NCI-H2227 treated with DMSO at 0.1 percent for 48 hours (cell line): Measurements from ENCODE around the gene TENM4.

Experiments
- DNase-seq: peaks from one replicate; lab custom pipeline; 2025; lab: John Stamatoyannopoulos, UW

The TENM4 gene

DNA sequence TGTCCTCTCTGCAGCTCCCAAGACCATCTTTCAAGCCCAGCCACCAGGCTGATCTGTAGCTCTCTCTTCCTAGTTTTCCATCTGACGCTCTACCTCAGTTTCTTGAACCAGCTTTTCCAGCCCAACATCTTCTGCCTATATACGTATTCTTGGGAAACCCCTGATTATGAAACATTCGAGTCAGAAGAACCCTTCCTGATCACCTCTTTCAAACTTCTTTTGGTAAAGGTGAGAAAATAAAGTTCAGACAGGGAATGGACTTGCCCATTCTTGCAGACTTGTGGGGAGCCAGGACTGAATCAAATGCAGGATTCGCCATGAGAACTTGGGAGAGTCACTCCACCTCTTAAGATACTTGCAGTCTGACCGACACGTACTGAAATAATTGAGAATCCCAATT, 696.6 kb downstream of the TENM4 start:
- no peak for DNase-seq

DNA sequence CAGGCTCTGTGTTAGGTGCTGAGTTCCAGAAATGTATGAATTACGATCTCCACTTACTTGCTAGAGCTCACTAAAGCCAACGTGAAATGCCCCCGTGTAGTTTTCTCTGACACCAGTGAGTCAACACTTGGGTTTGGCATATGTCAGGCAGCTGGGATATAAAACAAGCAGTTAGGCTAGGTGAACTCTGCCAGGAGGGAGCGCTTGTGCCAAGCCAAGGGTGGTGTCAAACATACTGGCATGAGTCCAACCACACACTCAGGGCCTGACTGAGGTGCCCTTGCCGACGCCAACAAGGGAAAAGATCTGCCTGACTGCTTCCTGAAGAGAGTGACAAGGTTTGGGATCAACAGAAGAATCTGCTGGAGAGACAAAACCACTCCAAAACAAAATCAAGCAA, 698.4 kb downstream of the TENM4 start:
- DNase-seq, result no peak

DNA sequence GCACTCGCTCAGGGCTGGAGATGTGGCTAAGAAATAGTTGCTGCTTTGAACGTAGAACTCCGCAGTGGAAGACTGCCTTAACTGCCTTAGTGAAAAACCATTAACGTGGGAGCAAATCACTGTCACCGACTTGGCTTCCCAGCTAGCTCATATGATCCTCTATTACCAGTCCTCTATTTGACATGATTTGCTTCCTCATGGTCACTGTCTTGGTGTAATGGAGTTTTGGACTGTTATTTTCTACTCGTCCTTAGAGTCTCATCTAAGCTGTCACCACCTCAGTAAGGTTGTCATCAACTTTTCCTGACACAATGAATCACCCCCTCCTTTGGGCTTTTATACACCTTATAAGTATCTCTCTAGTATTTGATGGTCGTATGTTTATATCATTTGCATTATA, 699.1 kb downstream of the TENM4 start:
- no peak for DNase-seq

DNA sequence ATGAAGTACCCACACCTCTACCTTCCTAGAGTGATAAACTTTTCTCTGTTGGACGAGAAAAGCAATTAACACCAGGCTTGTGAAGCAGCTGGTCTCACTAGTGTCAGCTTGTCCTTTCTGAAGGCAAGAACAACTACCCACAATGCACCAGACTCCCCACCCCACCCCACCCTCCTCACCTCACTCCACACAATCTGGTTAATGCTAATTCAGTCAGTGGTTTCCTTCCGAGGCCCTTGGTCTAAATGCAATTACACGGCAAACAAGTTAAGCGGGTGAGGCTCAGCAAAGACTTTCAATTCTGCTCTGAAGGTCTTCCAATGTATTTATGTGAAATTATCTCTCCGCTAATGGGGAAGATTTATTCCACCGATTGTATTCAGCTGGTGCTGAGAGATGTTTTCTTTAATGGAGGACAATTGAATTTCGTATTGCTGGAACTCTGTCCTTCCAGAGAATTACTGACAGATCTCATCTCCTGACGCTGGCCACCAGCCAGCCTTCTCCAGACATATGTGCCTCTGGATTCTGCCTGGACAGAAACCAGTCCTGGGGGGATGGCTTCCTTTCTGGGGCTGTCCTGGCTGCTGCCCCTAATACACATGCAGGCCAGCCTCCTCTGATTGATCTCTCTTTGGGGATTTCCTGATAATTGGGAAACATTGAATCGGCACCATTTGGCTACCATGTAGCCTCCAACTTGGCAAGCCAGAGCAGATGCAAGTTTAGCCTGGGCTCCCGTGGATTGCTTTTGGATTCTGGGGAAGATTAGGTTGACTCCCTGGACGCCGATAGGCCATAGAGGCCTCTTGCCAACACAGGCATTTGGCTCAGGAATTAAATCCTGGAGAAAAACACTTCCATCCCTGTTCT, 700.4 kb downstream of the TENM4 start:
- DNase-seq, result no peak

DNA sequence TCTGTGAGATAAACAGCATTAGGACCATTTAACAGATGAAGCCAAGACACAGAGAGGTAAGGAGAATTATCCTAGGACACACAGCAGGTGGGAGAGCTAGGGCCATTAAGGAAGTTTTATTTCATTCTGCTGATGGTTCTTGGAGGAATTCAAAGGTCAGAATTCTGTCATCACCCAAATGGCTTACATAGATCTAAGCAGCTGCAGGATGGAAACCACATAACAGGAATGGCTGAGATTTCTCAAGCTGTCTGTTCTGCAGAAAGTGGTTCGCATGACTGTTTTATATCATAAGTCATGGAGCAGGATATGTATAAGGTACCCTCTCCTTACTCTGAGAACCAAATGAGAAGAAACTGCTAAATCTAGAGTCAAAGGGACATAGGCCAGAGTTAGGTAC, 702.9 kb downstream of the TENM4 start:
- no peak for DNase-seq

DNA sequence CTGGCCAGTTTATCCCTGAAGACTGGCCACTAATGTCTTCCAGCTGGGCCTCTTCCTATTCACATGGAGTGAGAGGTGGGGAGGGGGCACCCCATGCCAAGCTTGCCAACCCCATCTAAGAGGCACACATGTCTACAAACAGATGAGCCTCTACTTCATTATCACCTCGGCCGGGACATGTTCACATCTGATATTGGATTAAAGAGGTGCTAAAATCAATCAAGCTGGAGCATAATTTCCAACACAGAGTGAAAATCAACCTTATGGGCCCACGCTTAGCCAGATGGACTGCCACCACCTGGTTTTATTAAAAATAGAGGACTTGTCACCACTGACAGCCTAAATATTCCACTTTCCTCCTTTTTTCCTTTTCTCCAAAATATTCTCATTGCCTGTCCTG, 703.5 kb downstream of the TENM4 start:
- DNase-seq, result no peak

DNA sequence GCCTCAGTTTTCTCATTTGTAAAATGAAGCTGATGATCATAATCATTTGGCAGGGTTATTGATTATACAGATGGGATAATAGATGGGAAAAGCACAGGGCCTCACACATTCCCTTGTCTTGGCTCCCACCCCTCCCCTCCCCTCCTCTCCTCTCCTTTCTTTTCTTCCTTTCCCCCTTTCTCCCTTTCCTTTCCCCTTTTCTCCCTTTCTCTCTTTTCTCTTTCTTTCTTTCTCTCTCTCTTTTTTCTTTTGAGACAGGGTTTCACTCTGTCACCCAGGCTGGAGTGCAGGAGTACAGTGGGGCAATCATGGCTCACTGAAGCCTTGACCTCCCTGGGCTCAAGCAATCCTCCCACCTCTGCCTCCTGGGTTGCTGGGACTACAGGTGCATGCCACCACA, 705.1 kb downstream of the TENM4 start:
- DNase-seq, result no peak

DNA sequence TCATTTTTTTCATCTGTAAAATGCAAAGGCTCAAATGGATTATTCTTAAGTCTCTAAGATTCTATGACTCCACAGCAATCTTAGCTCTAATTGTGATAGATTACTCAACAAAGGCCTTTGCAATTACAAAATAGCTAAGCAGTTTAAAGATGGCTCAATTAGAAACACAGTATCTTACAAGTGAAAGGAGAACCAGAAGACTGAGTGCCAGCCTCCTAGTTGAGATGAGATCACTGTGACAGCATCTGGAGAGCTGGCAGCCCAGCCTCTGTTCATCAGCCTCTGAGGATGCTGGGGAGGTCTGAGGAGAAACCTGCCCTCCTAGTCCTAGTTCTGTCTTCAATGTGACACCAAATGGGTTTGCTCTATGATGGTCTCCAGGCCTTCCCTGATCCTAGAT, 707.8 kb downstream of the TENM4 start:
- DNase-seq, result no peak

DNA sequence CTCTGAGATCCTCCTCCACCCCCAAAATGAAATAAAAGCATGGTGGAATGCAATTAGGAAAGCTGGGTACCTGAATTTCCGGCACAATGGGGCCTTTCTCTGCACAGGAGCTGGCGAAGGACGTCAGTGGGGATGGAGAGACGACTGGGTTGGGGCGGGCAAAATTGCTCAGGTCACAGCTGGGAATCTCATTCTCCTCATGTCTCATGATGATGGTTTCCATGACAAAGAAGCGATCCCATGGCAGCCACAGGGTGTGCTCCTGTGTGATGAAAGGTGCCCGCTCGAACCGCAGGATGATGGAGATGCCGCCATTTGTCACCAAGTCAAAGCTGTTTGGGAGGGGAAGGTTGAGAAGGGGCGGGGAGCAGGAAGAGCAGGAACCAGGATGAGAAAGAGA, 708.6 kb downstream of the TENM4 start:
- no peak for DNase-seq

DNA sequence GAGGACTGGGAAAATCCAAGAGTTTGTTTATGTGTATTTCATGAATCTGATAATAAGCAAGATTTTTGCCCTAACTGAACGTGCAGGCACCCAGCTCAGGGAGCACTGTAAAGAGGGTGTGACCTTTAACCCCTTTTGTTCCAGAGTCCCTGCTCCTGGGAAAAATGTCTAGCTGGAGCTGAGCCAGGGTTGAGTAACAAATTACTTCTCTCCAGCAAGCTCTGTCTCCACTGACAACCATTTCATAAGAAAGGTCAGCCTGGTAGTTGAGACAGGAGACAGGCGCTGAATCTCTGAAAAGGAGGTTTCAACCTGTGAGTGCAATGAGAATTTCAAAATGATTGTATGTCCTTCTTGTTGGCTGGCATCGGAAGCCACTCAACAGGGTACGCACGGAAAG, 709.8 kb downstream of the TENM4 start:
- no peak for DNase-seq

DNA sequence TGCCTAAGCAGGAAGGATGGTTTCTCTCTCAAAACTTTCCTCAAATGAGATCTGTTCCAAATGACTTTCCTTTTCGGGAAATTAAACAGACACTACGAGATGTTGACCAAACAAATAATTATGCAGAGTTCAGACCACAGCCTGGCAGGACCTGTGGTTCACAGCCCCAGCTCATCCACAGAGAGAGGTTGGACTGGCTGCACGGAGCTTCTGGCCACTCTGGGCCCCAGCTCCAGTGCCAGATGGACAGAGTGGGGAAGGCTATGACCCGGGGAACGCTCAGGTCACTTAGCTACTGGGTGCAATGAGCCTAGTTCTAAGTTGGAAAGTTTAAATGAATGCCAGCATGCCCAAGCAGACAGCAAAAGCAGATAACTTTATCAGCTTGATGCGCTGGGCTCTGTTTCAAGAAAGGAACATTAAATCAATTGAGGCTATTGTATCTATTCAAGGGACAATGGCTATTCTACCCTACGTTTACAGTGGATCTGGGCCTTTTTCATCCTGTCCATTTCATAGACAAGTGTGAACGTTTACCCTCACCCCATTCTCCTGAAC, 710.5 kb downstream of the TENM4 start:
- DNase-seq, result no peak

DNA sequence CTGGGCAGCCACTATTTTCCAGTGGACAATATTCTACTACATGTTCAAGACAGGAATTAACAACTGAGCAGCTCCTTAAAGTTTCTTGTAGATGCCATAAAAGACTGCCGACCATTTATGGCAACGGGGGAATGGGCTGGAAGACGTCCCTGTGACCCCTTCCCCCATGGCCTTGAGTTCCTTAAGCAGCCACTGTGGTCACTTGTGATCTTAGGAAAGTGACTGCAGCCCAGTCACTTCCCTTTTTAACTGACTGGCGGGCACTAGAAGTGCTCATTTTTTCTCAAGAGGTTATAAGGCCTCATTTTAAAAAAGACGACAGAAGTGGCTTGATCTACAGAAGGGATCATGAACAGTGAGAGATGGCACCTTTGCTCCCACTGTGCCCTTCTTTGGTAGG, 713.0 kb downstream of the TENM4 start:
- DNase-seq, result no peak

DNA sequence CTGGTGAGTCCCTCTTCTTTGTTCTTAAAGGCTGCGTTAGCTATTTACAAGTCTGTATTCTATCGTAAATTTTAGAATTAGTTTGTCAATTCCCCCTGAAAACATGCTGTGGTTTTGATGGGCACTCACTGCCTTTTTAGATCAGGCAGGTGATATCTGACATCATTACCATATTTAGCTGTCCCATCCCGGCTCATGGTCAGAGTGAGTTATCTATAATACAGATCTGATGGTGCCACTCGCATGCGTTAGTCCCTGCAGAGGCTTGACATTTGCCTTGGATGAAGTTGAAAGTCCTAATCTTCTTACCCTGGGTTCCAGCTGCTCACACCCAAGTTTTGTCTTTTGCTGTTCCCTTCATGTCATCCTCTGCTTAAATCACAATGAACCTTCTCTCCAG, 715.6 kb downstream of the TENM4 start:
- no peak for DNase-seq

DNA sequence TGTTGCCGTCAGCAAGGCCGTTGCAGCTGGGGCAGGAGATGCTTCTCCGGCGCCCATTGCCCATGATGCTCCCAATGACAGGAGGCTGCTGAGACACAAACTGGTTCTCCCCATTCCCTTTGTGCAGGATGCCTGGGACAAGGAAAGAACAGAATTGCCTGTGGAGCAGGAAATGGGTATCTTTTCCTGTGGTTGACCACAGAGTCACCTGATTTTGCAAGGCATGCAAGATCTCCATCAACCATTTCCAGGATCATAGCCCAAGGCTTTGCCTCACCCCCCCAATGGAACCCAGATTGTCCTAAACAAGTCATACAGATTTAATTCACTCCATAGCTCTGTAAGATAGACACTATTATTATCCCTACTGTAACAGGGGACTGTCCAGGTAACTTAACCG, 718.0 kb downstream of the TENM4 start:
- DNase-seq, result no peak

DNA sequence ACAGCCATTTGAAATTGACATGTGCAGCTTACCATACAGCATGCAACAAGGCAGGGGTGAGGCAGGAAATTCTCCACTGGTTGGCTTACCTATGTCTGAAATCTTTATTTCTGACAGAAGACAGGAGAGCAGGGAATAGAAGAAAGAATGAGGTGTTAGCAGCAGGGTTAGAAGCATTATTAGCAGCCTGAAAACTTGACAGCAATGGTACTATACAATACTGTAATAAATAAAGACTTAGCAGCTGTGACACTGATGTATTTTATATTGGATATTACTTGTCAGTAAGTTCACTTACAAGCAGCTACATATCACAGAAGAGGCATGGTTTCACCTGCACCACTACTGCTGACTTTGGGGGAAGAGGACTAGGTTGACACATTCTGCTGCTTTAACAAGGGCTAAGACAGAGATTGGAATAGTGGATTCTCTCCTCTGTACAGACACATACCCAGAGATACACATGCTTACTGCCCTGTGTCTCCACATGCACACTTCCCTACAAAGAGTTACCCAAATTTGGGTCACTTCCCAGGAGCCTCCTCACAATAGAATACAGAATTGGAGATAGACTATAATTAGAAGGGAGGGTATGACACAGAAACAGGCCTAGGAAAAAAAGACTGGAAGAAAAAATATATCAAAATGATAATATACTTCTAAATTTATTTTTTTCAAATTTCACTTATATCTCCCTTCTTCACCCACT, 720.4 kb downstream of the TENM4 start:
- no peak for DNase-seq

DNA sequence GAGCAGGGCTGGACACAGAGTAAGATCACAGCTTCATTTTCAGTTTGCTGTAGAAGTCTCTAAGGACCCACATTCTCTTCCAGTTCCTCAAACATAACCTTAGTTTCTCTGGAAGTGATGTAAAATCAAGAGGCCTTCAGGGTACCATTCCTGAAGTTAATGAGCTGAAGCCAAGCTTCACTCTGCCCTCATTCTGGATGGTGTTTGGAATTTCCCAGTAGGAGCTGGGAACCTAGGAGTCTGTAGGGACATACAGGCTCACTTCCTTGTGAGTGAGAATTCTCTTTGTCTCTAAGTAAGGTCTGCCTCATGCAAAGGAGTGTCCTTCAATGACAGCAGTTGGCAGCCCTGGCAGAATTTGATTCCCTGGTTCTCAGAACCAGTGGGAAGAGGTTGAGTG, 723.8 kb downstream of the TENM4 start:
- no peak for DNase-seq

DNA sequence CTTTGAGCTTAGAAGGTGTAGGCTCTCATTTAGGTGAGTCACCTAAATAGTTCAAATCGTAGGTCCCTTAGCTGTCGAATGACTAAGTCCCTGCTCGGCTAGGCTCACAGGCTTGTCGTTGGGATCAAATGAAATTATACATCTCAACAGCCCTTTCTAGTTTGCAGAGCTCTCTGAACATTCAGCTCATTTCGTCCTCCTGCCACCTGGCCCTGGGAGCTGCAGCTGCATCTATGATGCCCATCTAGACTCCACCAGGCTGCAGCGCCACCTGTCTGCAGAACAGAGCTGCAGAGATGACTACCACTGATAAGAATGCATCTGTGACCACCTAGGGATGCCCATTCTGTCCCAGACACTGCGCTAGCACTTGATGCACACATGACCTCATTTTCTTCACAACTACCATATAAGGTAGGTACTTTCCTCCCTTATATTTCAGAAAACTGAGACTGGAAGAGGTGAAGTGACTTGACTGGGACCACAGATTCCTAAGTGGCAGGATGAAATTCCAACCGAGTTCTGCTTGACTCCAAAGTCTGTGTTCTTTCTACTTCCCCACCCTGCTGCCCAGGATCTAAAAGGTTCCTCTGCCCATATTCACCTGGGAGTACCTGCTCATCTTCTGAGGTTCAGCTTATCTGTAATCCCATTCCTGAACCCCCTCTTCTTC, 725.1 kb downstream of the TENM4 start:
- peak; percentile 44 for DNase-seq

DNA sequence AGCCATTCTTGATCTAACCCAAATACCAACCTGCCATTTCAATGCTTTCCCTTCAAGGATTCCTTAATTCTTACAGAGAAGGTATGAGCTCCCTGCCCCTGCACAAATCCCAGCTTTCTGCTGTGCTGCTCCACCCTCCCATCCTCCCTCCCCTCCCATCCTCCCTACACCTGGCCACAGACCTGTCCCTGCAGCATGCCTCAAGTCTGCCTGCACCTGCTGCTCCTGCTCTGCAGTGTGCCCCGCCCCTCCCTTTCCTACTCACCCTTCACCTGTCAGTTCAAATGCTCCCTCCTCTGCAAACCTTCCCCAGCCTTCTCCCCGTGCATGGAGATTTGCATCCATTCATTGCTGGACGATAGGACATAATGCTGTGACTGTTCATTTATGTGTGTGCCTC, 726.3 kb downstream of the TENM4 start:
- no peak for DNase-seq

DNA sequence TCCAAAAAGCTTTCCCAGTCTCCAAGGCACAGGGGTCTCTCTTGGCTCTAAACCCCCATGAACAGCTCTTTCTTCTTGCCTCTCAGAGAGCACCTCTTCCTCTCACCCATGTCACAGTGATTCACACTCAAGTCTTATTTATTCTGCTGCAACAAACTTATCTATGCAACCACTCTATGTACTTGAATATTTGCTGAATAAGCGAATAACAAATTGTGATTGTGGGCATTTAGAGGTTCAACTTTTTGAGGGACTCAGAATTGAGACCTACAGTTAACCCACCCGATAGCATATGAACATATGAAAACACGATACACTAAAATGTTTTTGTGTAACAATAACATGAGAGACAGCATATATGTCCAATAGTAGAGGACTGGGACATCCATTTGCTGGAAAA, 729.1 kb downstream of the TENM4 start:
- no peak for DNase-seq

DNA sequence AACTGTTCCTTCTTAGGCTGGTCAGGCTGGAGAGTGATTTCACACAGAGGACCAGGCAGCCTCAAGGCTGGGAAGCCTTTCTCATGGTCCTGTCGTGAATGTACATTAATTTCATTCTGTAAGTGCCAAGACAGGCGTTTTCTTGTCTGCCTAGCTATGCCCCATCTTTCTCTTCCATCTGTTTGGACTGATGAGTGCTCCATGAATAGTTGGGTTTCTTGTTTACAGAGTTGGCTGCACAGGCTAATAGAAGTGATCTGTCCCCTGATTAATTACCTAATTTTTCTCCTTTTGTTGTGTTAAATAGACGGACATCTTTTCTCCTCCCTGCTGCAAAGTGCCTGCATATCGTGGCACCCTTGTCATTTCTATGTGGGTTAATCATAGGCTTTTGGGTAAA, 730.4 kb downstream of the TENM4 start:
- no peak for DNase-seq

DNA sequence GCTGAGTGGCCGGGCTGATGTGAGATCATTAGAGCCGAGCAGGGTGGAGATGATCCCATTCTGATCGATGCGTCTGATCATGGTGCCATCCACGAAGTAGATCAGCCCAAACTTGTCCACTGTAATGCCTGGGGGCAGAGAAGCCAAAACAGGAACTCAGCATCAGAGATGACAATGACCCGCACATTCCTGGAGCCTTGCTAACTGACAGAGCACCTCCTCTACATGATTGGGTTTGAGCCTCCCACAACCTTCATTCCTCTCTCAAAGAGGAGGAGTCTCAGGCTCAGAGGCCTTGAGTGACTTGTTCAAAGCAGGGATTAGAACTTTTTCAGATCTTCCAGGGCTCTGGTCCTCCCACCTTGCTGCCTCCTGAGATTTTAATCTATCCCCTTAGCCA, 732.4 kb downstream of the TENM4 start:
- no peak for DNase-seq

DNA sequence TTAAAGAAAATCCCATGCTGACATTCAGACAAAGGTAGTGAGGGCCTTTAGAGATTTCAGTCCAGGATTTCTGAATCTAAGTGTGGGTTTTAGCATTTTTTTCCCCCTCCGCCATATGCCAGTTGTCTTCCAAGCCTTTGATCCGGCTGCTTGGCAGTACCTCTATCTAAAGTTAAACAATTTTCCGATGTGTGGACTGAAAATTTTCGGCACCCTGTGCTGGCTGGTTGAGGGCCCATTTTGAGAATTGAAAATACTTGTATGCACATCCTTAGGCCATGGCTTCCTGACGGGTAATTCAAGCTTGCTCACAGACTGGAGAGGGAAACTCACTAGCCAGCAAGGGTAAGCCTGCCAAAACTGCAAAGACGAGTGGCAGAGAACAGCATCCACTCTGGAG, 734.3 kb downstream of the TENM4 start:
- DNase-seq, result no peak

DNA sequence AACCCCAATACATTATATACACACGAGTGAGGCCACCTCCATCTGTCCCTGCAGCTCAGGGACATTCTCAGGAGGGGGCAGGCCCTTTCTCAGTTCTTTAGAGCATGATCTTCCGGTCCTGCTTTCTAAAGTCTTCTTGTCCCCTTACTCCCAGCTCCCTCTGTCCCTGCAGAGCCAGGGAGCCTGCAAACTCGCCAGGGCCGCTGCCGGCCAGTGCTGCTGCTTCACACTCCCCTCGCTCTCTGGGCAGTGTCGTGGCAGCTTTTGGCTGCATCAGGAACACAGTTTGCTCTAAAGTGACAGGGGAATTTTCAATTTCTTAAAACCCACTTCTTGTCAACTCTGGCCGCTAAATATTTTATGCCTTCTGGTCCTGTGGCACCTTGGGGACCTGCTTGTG, 736.0 kb downstream of the TENM4 start:
- no peak for DNase-seq
